ENCODE results near the gene NES. TPM values are rescaled to one million over a fixed set of nuclear protein-coding genes. Genes with fewer than 3 reads are reported as not detected.
A peak's percentile ranks its signal among the peaks of the same experiment; 100 is the strongest.

Gene NES
- total RNA-seq, 1 experiment from 2014 or later, result 168 TPM

DNA sequence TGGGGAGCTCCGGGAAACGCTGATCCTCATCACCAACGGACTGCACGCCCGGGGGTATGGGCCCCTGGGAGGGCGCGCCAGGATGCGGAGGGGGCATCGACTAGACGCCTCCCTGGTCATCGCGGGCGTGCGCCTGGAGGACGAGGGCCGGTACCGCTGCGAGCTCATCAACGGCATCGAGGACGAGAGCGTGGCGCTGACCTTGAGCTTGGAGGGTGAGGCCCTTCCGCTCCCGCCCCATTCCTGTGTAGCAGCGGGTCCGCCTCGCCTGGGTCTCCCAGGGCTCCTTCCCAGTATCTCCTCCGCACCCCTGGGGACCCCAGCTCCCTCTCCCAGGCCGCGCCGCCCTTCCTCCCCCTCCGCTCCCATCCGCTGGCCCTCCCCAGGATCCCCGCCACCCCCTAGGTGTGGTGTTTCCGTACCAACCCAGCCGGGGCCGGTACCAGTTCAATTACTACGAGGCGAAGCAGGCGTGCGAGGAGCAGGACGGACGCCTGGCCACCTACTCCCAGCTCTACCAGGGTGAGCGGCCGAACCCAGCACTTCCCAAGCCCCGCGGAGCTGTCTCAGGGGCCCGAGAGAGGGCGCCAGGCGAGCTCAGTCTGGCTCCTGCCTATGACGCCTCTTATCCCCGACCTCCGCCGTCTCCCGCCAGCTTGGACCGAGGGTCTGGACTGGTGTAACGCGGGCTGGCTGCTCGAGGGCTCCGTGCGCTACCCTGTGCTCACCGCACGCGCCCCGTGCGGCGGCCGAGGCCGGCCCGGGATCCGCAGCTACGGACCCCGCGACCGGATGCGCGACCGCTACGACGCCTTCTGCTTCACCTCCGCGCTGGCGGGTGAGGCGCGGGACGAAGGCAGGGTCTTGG is 53.0 kb downstream of the NES start:
- Histone ChIP-seq H4K91ac (ENCODE audit: insufficient read length, low read depth, low read length) (no peak overlapping the region), H4K8ac (replicated peaks; ENCODE audit: insufficient read length, low read depth, low read length) (no peak overlapping the region), H3K27ac (ENCODE audit: insufficient read length, low read depth, low read length) (no peak overlapping the region), H2AK5ac (ENCODE audit: insufficient read length, low read length) (no peak overlapping the region), H4K5ac (ENCODE audit: insufficient read length, low read depth, low read length) (no peak overlapping the region), H3K79me1 (ENCODE audit: insufficient read depth, low read depth, low read length, poor library complexity, severe bottlenecking) (no peaks in the 10 kb centered on the region), H2BK15ac (ENCODE audit: low read depth, low read length) (no peak overlapping the region), H2BK12ac (ENCODE audit: insufficient read length, low read depth, low read length) (no peak overlapping the region), H3K79me2 (ENCODE audit: insufficient read depth, low read length) (no peaks in the 10 kb centered on the region), H2AFZ (ENCODE audit: low read length) (no peak overlapping the region), H2BK5ac (ENCODE audit: insufficient read length, low read length) (no peak overlapping the region), H3K9ac (ENCODE audit: extremely low read depth, insufficient read length, low read length) (no peak overlapping the region), H3K14ac (ENCODE audit: insufficient read depth, low read length) (peak overlapping the region; percentile 54; the same call in 1 of the 2 replicates), H3K27me3 (ENCODE audit: insufficient read depth, low read length) (peaks cover 27% of the 10 kb centered on the region), H2BK20ac (ENCODE audit: low read depth, low read length, poor library complexity, severe bottlenecking) (no peak overlapping the region), H3K4me2 (ENCODE audit: insufficient read depth, insufficient read length, low read length) (peak overlapping the region; percentile 56), H3K4me1 (ENCODE audit: insufficient read depth, low read length) (no peaks in the 10 kb centered on the region), H3T11ph (ENCODE audit: low read length) (no peak overlapping the region), H2BK120ac (ENCODE audit: low read depth, low read length, poor library complexity, severe bottlenecking) (no peak overlapping the region), H3K18ac (ENCODE audit: insufficient read length, low read depth, low read length) (no peak overlapping the region), H3K56ac (ENCODE audit: insufficient read length, low read depth, low read length) (no peak overlapping the region), H4K20me1 (ENCODE audit: control insufficient read depth, insufficient read depth, insufficient read length) (no peaks in the 10 kb centered on the region), H3K4ac (ENCODE audit: low read depth, low read length) (no peak overlapping the region), H3K23ac (ENCODE audit: insufficient read length, low read depth, low read length) (no peak overlapping the region), H3K9me3 (ENCODE audit: control insufficient read depth, low read depth, low read length) (no peaks in the 10 kb centered on the region), H3K23me2 (ENCODE audit: insufficient read length, low read depth, low read length, poor library complexity, severe bottlenecking) (peaks cover 19% of the 10 kb centered on the region)
- Mint-ChIP-seq H3K4me3 (peak overlapping the region; percentile 61 to 82), H3K9me3 (no peaks in the 10 kb centered on the region; a peak in 1 of 5 replicates), H3K27me3 (ENCODE audit: low read depth) (peaks cover 94% of the 10 kb centered on the region), H3K4me1 (peaks cover 10 to 12% of the 10 kb centered on the region in 2 experiments), H3K36me3 (ENCODE audit: insufficient read depth in 1 of 3, low read depth in 3 of 3) (no peaks in the 10 kb centered on the region), H3K27ac (no peak overlapping the region; a peak in 1 of 7 replicates)
- no CpG with 5 or more reads among the region's 87 CpGs for WGBS (ENCODE audit: extremely low coverage, insufficient read length, low lambda C conversion rate)
- TF ChIP-seq, protein P1, sequence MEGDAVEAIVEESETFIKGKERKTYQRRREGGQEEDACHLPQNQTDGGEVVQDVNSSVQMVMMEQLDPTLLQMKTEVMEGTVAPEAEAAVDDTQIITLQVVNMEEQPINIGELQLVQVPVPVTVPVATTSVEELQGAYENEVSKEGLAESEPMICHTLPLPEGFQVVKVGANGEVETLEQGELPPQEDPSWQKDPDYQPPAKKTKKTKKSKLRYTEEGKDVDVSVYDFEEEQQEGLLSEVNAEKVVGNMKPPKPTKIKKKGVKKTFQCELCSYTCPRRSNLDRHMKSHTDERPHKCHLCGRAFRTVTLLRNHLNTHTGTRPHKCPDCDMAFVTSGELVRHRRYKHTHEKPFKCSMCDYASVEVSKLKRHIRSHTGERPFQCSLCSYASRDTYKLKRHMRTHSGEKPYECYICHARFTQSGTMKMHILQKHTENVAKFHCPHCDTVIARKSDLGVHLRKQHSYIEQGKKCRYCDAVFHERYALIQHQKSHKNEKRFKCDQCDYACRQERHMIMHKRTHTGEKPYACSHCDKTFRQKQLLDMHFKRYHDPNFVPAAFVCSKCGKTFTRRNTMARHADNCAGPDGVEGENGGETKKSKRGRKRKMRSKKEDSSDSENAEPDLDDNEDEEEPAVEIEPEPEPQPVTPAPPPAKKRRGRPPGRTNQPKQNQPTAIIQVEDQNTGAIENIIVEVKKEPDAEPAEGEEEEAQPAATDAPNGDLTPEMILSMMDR (conservative IDR thresholded peaks at IDR 0.05), result peak; percentile 61
- DNase-seq, result peak; percentile 86

All from H9 (cell line).